Measurements from ENCODE around the gene USP25.

USP25 gene

DNA sequence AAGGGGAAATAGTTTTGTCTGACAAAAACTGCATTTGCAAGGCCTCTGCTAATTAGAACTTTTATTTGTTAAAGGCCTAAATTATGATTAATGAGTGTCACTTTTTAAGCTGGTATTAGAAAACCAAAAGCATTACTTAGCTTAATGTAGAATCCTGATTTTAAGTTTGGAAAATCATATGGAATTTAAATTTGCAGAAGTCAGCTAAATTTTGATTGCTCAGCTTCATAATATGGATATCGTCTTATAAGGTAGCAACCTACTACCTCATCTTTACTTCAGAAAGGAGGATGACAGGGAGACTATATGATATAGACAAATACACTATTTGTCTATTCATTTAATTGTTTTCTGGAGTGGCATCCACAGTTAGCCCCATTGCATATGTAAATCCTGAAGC, 114.0 kb downstream of the USP25 start:
- TF ChIP-seq ZC3H10 (CRISPR knock-in tag; IDR thresholded peaks at IDR 0.05) = no peak
- TF ChIP-seq, protein P1, sequence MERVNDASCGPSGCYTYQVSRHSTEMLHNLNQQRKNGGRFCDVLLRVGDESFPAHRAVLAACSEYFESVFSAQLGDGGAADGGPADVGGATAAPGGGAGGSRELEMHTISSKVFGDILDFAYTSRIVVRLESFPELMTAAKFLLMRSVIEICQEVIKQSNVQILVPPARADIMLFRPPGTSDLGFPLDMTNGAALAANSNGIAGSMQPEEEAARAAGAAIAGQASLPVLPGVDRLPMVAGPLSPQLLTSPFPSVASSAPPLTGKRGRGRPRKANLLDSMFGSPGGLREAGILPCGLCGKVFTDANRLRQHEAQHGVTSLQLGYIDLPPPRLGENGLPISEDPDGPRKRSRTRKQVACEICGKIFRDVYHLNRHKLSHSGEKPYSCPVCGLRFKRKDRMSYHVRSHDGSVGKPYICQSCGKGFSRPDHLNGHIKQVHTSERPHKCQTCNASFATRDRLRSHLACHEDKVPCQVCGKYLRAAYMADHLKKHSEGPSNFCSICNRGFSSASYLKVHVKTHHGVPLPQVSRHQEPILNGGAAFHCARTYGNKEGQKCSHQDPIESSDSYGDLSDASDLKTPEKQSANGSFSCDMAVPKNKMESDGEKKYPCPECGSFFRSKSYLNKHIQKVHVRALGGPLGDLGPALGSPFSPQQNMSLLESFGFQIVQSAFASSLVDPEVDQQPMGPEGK (CRISPR knock-in tag; IDR thresholded peaks at IDR 0.05; ENCODE audit: borderline replicate concordance) = no peak
- no peak for TF ChIP-seq SNAI2 (CRISPR knock-in tag; IDR thresholded peaks at IDR 0.05)
- no peak for TF ChIP-seq ZNF8 (CRISPR knock-in tag; IDR thresholded peaks at IDR 0.05)
- no peak for TF ChIP-seq RARB (CRISPR knock-in tag; IDR thresholded peaks at IDR 0.05)
- no peak for TF ChIP-seq ZFP3 (CRISPR knock-in tag; IDR thresholded peaks at IDR 0.05)
- ATAC-seq = no peak

DNA sequence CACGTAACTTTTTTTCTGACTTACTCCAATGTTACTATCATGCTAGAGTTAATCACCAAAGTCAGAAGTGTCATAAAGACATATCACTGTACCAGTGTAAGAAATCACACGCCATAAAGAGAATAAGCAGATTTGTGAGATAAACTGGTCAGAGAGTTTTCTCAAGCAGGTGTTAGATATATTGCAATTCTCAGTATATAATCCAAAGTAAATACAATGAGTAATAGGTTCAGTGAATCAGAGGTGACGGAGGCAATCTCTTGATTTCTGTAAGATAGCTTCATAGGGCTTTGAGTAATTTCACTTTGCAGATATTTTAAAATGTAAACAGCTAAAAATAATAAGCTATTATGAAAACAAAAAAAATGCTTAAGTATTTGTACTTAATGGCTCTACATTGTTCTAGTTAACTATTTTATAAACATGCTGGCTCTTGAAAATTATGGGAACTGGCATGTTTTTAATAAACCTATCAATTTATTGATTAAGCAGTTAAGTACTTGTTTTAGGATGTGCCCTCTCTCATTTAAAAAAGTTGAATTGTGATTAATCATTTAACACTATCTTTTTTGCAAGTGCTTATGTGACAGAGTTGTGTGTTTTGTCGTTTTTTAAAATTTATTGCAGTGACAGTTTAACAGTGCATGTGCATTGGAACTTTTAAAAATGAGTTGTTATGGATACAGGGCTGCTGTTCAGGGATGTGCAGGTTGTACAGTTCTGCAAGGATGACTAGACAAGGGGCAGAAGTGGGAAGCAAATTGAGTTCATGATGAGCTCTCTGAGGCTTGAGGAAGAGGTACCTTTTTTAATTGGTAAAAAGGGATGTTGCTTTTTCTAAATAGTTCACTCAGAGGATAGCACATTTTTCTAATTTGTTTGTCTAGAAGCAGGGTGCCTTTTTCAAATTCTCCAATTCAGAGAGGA, 119.1 kb downstream of the USP25 start:
- no peak; the same call in 2 of the 3 replicates for ATAC-seq
- TF ChIP-seq ZFP3 (CRISPR knock-in tag; IDR thresholded peaks at IDR 0.05) (no peak), TCF4 (CRISPR knock-in tag; IDR thresholded peaks at IDR 0.05; ENCODE audit: borderline replicate concordance) (no peak), TOX (CRISPR knock-in tag; IDR thresholded peaks at IDR 0.05; ENCODE audit: borderline replicate concordance) (no peak), ESRRG (CRISPR knock-in tag; IDR thresholded peaks at IDR 0.05) (no peak), OSR1 (CRISPR knock-in tag; IDR thresholded peaks at IDR 0.05) (no peak), RARB (CRISPR knock-in tag; IDR thresholded peaks at IDR 0.05) (no peak), ZNF8 (CRISPR knock-in tag; IDR thresholded peaks at IDR 0.05) (no peak), GLIS3 (CRISPR knock-in tag; IDR thresholded peaks at IDR 0.05) (no peak), ARNTL (CRISPR knock-in tag; IDR thresholded peaks at IDR 0.05; ENCODE audit: borderline replicate concordance, low read depth) (no peak), ZNF565 (CRISPR knock-in tag; conservative IDR thresholded peaks at IDR 0.05; ENCODE audit: low read depth) (no peak), BACH2 (CRISPR knock-in tag; IDR thresholded peaks at IDR 0.05; ENCODE audit: borderline replicate concordance) (no peak), ZC3H10 (CRISPR knock-in tag; IDR thresholded peaks at IDR 0.05) (no peak), SNAI2 (CRISPR knock-in tag; IDR thresholded peaks at IDR 0.05) (no peak), PPARA (CRISPR knock-in tag; IDR thresholded peaks at IDR 0.05; ENCODE audit: borderline replicate concordance) (no peak)
- TF ChIP-seq, protein P2, sequence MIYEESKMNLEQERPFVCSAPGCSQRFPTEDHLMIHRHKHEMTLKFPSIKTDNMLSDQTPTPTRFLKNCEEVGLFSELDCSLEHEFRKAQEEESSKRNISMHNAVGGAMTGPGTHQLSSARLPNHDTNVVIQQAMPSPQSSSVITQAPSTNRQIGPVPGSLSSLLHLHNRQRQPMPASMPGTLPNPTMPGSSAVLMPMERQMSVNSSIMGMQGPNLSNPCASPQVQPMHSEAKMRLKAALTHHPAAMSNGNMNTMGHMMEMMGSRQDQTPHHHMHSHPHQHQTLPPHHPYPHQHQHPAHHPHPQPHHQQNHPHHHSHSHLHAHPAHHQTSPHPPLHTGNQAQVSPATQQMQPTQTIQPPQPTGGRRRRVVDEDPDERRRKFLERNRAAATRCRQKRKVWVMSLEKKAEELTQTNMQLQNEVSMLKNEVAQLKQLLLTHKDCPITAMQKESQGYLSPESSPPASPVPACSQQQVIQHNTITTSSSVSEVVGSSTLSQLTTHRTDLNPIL (CRISPR knock-in tag; IDR thresholded peaks at IDR 0.05; ENCODE audit: low read depth) = no peak
- TF ChIP-seq, protein P3, sequence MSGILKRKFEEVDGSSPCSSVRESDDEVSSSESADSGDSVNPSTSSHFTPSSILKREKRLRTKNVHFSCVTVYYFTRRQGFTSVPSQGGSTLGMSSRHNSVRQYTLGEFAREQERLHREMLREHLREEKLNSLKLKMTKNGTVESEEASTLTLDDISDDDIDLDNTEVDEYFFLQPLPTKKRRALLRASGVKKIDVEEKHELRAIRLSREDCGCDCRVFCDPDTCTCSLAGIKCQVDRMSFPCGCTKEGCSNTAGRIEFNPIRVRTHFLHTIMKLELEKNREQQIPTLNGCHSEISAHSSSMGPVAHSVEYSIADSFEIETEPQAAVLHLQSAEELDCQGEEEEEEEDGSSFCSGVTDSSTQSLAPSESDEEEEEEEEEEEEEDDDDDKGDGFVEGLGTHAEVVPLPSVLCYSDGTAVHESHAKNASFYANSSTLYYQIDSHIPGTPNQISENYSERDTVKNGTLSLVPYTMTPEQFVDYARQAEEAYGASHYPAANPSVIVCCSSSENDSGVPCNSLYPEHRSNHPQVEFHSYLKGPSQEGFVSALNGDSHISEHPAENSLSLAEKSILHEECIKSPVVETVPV (CRISPR knock-in tag; IDR thresholded peaks at IDR 0.05) = no peak
- TF ChIP-seq, protein P1 (CRISPR knock-in tag; IDR thresholded peaks at IDR 0.05; ENCODE audit: borderline replicate concordance) = no peak
- TF ChIP-seq, protein P4, sequence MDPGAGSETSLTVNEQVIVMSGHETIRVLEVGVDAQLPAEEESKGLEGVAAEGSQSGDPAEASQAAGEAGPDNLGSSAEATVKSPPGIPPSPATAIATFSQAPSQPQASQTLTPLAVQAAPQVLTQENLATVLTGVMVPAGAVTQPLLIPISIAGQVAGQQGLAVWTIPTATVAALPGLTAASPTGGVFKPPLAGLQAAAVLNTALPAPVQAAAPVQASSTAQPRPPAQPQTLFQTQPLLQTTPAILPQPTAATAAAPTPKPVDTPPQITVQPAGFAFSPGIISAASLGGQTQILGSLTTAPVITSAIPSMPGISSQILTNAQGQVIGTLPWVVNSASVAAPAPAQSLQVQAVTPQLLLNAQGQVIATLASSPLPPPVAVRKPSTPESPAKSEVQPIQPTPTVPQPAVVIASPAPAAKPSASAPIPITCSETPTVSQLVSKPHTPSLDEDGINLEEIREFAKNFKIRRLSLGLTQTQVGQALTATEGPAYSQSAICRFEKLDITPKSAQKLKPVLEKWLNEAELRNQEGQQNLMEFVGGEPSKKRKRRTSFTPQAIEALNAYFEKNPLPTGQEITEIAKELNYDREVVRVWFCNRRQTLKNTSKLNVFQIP (CRISPR knock-in tag; IDR thresholded peaks at IDR 0.05; ENCODE audit: borderline replicate concordance, low read depth) = no peak

DNA sequence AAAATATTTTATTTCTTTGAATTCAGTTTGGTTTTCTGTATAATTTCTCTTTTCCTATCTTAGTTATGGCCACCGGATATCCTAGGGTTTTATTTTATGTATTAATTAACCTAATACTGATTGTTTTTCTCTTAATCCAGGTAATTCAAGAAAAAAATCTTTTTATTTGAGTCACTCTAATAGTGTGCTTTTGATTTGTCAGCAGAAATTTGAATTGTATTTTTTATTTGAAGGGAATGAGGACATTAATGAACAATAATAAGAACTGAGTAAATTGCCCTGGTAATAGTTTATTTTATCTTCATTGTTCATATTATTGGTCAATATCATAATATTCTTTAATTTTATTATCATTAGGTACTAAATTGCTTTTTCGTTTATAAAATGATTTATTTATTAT, 120.1 kb downstream of the USP25 start:
- no peak for ATAC-seq

DNA sequence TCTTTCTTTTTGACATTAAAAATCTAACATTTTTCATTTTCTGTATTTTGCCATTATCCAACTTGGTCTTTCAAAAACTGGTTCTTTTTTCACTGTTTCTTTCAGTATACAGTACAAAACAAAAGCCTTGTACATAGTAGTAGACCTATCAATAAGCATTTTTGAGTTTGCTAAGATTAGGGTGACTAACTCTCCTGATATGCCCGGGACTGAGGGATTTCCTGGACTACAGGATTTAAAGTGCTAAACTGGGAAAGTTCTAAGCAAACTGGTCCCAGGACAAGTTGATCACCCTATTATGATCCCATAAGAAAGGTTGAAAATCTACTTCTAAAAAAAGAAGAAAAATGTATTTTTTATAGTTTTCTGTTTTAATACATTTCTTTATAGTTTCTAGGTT, 120.9 kb downstream of the USP25 start:
- no peak for TF ChIP-seq OSR1 (CRISPR knock-in tag; IDR thresholded peaks at IDR 0.05)
- TF ChIP-seq SNAI2 (CRISPR knock-in tag; IDR thresholded peaks at IDR 0.05) = no peak
- ATAC-seq = peak; percentile 88

More for the DNA sequence above, 120.1 kb downstream of the USP25 start:
- TF ChIP-seq GLIS3 (CRISPR knock-in tag; IDR thresholded peaks at IDR 0.05) = no peak
